HT1080 (cell line): ENCODE results near the gene OR5C1. TPM values are rescaled to one million over a fixed set of nuclear protein-coding genes. Genes with fewer than 3 reads are reported as not detected.
A peak's percentile ranks its signal among the peaks of the same experiment; 100 is the strongest.
"Not testable (repeated sequence)": the region's sequence is repeated elsewhere in the genome, so short reads cannot be mapped to it uniquely, and the experiment has no call there.

Experiments
- DNase-seq: peaks from one replicate; pipeline ENCODE4 v3.0.0-alpha.2; 2015; ENCODE audit warnings: low read depth
- total RNA-seq: library from RNA; depleted of rRNA; stranded (reverse); fragments of >200 nt; shearing (Covaris generic); gene quantifications from 2 replicates; pipeline ENCODE4 v1.2.3, GENCODE V29; 2014; rRNA removed

Gene OR5C1
- total RNA-seq, 1 experiment from 2014 or later: not detected

DNA sequence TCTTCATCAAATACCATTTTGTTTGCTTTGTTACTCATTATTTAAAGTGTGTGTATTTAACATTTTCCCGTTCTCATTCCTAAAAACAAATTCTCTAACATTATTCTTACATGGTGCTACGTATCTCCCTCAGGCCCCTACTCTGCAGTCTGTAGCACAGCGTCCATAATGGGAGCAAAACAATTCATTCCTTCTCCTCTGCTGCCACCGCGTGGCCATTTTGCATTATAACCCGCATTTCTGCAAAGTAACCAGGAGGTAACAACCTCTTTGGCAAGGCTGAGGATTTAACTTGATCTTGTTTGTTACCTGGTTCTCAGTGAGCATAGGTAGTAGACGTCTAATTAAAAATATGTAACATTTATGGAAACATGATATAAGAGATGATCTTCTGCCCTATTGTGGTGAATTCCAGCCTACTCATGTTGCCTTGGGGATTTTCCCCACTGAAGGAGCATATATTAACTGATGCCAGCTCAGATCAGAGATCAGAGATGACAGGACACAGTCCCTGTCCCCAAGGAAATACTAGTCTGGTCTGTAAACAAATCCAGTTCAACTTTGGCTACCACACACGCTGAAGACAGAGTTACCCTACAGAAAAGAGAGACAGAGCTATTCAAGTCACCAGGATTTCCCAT, 21.7 kb downstream of the OR5C1 start:
- DNase-seq: peak; percentile 57

DNA sequence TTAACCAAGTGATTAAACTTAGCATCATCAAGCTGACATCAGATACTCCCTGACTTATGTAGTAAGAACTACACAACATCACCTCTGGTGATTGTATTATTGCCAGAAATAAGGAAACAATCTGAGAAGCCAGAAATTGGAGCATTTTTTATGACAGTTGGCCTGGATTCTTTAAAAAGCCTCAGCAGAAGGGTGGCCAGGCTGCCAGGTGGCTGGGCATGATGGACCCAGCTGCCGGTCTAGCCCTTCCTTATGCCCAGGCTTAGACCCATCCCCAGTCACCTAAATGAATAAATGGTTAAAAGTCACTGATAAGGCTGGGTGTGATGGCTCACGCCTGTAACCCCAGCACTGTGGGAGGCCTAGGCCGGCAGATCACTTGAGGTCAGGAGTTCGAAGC, 24.0 kb downstream of the OR5C1 start:
- DNase-seq: no peak

DNA sequence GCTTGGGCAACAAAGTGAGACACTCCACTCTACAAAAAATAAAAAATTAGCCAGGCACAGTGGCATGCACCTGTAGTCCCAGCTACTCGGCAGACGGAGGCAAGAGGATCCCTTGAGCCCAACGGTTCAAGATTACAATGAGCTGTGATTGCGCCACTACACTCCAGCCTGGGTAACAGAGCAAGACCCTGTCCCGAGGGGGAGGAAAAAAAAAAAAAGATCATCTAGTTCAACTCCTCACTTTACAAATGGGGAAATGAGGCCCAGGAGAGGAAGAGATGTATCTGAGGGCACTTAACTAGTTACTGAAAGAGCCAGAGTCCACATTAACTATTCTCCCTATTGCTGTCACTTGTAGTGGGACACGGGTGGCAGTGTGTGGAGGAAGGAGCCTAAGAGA, 25.8 kb downstream of the OR5C1 start:
- DNase-seq: no peak

DNA sequence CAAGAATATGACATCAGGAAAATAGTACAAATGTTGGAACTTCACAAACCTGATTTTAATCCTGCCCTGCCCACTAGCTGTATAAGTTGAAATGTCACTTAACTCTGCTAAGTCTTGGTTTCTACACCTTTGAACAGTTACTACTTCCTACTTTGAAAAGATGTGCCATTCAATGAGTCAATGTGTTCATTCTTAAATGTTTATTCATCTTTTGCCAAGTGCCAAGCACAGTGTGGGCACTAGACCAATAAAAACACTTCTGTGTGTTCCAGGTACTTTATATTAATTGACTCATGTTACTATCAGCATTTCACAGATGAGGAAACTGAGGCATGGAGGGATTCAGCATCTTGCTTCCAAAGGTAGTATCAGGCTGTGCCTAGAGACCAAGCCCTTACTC, 26.8 kb downstream of the OR5C1 start:
- DNase-seq: no peak

DNA sequence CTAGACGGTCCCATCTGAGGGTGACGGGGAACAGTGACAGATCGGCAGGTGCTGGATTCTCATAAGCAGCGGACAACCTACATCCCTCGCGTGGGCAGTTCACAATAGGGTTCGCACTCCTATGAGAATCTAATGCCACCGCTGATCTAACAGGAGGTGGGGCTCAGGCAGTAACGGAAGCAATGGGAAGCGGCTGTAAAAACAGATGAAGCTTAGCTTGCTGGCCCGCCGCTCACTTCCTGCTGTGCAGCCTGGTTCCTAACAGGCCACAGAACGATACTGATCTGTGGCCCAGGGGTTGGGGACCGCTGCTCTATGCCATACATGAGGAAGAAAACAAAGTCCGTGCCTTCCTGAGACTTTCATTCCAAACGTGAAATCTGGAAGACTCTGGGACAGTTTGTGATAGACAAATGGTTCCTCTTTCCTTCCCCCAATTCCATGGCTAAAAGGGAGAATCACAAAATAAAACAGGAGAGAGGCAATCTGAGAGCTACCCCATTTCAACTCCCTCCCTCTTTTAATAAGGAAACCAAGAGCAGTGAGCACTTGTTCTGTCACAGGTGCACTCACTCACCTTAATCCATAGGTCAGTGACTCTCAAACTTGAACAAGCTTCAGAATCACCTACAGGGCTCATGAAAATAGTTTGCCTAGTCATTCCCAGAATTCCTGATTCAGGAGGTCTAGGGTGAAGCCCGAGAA, 27.6 kb downstream of the OR5C1 start:
- no peak for DNase-seq

DNA sequence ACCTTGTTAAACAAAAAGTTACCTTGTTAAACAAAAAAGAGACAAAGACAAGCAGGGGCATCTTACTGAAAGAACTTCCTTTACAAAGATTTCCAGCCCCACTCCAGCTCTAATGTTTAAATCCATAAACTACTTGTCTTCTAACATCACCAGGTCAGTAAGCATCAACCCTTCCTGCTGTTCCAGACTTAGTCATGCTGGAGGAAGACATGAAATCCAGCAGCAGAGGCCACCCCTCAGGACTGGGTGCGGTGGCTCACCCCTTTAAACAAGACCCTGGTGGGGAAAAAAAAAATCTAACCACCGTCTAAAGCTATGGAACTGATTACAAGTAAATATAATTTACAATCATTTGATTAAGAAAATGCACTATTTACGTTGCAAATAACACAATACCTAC, 30.6 kb downstream of the OR5C1 start:
- DNase-seq: no peak

DNA sequence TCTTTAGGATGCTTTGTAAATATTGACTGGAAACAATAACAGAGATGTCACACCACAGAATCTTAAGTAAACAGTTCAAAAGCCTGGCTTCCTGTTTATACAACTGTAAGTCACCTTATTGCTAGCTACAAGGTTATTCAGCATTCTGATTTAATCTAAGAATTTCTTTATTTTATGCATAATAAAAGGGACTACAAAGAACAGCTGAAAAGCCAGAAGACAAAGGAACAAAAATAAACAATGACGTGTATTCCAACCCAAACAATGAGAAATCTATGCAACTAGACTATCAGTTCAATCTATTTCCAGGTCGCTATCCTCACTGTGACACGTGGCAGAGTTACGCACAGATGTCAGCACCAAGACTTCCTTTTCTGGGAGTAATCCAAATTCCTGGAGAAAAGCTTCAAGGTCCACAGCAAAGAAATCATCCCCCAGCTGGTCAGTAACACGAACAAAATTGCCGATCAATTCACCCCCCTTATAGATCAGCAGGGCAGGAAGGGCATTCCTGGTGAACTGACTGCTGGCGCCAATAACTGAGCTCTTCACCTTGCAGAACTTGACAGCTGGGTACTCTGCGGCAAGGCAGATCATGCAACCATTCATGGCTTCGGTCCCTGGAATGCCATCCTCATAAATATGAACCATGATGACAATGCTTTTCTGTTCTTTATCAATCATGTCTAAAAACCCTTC, 31.2 kb downstream of the OR5C1 start:
- no peak for DNase-seq

DNA sequence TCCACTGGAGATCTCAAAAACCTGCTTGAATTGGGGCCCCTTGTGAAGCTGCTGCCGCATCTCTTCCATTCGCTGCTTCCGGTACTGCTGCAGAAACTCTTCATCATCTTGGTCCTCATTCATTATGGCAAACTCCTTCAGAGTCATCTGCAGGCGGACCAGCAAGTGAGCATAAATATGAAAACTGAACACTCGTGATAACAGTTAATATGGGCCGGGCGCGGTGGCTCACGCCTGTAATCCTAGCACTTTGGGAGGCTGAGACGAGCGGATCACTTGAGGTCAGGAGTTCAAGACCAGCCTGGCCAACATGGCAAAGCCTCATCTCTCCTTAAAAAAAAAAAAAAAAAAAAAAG, 31.7 kb downstream of the OR5C1 start:
- no peak for DNase-seq

DNA sequence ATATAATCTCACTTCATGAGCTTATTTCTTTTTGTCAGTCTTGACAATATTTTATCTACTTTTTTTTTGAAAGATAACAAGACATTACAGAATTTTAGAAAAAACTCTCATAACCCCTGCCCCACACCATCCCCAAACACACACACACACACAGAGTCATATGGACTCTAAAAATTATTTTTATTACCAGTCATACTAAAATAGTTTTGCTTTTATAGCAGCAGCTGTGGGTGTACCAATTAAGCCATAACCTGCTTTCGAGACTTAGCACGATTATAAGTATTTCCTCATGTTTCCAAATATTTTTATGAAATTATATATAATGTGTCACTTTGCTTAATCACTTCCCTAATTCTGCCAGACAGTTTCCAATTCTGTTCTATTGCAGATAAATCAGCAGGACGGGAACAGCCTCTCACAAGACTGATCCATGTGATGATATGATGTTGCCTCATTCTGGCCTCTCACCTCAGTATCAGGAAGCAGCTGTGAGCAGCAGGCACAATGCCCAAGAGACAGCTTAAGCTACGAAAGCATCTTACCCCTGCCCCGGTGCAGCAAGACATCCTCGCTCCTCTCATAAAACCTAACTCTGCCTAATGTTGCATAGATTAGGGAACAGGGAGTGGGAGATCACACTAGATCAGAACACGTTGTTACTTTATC, 32.7 kb downstream of the OR5C1 start:
- DNase-seq: no peak

DNA sequence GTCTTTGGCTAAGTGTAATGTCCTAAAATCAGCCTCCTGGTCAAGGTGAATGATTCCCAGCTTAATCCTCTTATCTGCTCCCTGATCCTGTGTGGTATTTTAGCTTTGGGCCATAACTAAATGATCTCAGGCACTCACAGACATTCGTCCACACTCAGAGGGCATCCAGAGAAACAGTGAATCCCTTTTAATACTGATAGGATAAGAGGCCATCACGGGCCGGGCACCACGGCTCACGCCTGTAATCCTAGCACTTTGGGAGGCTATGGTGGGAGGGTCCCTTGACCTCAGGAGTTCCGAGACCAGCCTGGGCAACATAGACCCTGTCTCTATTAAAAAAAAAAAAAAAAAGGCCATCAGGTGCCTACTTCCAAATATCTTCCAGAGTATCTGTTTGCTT, 33.3 kb downstream of the OR5C1 start:
- DNase-seq: no peak

DNA sequence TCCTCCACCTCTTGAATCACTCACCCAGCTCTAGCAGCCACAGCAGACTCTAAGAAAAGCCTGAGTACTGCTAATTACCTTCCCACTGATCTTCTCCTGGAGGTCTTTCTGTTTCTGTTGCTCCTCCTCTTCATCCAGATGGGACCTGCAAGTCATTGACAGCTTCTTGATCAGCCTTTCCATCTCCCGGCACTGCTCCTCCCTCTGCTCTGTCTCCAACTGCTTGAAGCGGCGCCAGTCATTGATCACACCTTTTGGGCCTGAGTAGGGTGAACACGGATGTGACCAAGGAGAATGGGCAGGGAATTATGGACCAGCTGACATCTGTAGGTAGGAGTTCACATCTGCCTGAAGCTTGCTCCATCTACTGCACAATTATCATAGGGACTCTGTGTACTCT, 34.2 kb downstream of the OR5C1 start:
- no peak for DNase-seq

DNA sequence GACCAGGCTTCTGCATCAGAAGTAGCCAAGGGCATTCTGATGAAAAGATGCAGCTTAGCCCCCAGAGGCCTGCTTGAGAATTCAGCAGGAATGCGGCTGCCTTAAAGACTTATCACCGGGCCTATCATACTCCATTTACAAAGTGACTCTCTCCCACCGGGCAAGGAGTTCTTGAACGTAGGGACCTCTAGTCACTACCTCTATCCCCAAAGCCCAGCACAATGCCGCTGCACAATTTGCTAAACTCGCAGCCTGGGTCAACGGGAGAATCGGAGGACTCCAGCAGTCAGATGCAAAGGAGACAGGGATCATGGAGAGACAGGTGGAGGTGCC, 39.0 kb downstream of the OR5C1 start:
- peak; percentile 23 for DNase-seq

DNA sequence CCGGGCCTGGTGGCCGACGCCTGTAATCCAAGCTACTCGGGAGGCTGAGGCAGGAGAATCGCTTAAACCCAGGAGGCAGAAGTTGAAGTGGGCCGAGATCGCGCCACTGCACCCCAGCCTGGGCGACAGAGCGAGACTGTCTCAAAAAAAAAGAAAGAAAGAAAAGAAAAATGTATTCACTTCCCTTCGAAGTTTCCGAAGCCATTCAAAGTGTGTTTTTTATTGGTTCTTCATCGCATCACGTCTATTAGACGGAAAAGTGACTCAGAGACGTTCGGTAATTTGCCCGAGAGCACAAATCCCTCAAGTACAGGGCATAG, 40.2 kb downstream of the OR5C1 start:
- DNase-seq: not testable (repeated sequence)

DNA sequence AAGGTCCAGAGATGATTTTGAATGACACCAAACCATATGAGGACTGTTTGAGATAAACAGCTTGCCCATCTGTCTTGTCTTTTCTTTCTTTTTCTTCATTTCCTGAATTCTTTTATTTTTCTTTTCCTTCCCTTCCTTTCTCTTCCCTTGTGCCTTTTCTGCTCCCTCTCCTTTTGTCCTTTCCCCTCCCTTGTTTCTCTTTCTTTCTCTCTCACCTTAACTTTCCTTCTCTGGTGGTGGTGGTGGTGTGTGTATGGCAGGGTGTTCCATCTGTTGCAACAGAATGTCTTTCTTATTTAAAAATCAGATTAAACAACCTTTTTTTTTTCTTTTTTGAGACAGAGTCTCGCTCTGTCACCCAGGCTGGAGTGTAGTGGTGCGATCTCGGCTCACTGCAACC, 43.5 kb downstream of the OR5C1 start:
- no peak for DNase-seq

DNA sequence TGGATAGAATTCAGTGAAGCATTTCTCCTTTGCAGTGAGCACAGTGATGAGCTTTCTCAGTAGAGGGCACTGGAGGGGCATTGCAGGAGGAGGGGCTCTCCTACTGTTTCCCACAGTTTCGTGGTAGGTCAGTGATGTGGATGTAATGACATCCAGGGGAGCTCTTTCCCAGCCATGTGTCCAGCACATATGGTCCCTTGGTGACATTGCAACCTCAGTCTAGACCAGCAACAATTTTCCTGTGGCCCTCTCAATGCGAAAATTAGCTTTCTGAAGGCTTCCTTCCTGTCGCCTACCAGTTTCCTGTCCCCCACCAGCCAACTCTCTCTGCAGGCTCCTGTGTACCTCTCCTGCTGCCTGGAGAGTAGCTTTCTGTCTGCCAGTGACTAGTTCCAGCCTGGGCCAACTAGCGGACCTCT, 46.6 kb downstream of the OR5C1 start:
- DNase-seq: no peak

DNA sequence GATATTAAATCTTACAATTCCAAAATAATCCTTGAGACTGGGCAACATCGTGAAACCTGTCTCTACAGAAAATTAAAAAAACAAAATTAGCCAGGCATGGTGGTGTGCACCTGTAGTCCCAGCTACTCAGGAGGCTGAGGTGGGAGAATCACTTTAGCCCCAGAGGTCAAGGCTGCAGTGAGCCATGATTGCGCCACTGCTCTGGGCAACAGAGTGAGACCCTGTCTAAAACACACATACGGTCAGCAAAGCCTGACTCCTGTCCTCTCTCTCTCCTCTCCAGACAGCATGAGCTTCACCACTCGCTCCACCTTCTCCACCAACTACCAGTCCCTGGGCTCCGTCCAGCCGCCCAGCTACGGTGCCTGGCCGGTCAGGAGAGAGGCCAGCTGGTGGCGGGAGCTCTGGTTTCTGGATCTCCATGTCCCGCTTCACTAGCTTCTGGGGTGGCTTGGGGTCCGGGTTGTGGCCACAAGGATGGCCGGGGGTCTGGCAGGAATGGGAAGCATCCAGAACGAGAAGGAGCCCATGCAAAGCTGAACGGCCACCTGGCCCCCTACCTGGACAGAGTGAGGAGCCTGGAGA, 48.6 kb downstream of the OR5C1 start:
- DNase-seq: no peak

DNA sequence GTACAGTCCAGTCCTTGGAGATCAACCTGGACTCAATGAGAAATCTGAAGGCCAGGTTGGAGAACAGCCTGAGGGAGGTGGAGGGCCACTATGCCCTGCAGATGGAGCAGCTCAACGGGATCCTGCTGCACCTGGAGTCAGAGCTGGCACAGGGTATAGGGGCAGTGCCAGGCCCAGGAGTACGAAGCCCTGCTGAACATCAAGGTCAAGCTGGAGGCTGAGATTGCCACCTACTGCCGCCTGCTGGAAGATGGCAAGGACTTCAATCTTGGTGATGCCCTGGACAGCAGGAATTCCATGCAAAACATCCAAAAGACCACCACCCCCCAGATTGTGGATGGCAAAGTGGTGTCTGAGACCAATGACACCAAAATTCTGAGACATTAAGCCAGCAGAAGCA, 49.7 kb downstream of the OR5C1 start:
- not testable (repeated sequence) for DNase-seq

Other genes starting within 250 kb of the OR5C1 start
- not detected in 2 replicates for gene OR1N2, start 235.8 kb upstream of the OR5C1 start, total RNA-seq
- gene OR1L8, start 205.5 kb upstream of the OR5C1 start, total RNA-seq: not detected in 2 replicates
- gene OR1Q1, start 174.2 kb upstream of the OR5C1 start, total RNA-seq: not detected in 2 replicates
- not detected in 2 replicates for gene OR1B1, start 131.3 kb upstream of the OR5C1 start, total RNA-seq
- gene OR1L1, start 127.2 kb upstream of the OR5C1 start, total RNA-seq: not detected in 2 replicates
- gene OR1L3, start 113.8 kb upstream of the OR5C1 start, total RNA-seq: not detected in 2 replicates
- not detected in 2 replicates for gene OR1L4, start 64.9 kb upstream of the OR5C1 start, total RNA-seq
- not detected in 2 replicates for gene OR1L6, start 46.6 kb upstream of the OR5C1 start, total RNA-seq
- gene OR1K1, start 11.2 kb downstream of the OR5C1 start, total RNA-seq: not detected in 2 replicates
- 21.8 and 25.1 TPM in 2 replicates for gene PDCL, start 39.7 kb downstream of the OR5C1 start, total RNA-seq
- 32.0 and 33.7 TPM in 2 replicates for gene RC3H2, start 116.4 kb downstream of the OR5C1 start, total RNA-seq
- gene ZBTB6, start 124.4 kb downstream of the OR5C1 start, total RNA-seq: 7.3 and 13.0 TPM in 2 replicates
- gene ZBTB26, start 142.6 kb downstream of the OR5C1 start, total RNA-seq: 4.2 and 5.4 TPM in 2 replicates
- 15.1 and 20.2 TPM in 2 replicates for gene RABGAP1, start 152.1 kb downstream of the OR5C1 start, total RNA-seq
- gene GPR21, start 244.7 kb downstream of the OR5C1 start, total RNA-seq: 0.55 TPM in 1 of 2 replicates, not detected in the other